ENCODE results near the gene NTN5. TPM values are rescaled to one million over a fixed set of nuclear protein-coding genes. Genes with fewer than 3 reads are reported as not detected.

NTN5 gene
- polyA plus RNA-seq, 1 donor = 2.9 TPM

DNA sequence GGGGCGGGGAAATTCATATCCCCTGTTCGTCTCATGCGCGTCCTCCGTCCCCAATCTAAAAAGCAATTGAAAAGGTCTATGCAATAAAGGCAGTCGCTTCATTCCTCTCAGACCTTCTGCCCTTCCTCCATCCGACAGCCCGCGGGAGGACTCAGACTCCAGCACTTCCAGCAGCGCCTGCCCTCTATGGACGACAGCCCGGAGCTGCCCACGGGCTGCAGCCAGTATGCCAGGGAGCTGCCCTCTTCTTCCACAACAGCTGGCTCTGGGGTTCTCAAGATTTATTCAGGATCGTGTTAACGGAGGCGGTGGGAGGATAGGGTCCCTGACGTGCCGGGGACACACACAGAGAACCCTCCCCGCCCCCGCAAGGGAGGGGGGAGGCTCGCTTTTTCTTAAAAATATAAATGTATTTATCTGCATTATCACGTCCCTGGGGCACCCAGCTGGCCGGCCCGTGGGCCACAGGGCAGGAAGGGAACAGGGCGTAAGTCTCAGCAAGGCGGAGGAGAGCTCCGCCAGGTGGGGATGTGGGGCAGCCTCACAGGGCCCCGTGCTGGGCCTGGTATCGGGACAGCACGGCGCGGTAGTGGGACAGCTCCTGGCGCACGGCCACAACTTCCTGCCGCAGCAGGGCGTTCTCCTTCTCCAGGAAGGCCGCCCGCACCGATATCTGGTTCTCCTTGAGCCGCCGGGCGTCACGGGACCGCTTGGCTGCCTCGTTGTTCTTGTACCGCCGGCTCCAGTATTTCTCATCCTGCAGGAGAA, 42.3 kb downstream of the NTN5 start:
- DNase-seq (ENCODE audit: low read depth) = no peak

DNA sequence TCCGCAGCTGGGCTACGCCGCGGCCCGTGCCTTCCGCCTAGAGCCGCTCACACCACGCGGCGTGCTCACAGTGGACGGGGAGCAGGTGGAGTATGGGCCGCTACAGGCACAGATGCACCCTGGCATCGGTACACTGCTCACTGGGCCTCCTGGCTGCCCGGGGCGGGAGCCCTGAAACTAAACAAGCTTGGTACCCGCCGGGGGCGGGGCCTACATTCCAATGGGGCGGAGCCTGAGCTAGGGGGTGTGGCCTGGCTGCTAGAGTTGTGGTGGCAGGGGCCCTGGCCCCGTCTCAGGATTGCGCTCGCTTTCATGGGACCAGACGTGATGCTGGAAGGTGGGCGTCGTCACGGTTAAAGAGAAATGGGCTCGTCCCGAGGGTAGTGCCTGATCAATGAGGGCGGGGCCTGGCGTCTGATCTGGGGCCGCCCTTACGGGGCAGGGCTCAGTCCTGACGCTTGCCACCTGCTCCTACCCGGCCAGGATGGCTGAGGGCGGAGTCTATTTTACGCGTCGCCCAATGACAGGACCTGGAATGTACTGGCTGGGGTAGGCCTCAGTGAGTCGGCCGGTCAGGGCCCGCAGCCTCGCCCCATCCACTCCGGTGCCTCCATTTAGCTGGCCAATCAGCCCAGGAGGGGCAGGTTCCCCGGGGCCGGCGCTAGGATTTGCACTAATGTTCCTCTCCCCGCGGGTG, 43.1 kb downstream of the NTN5 start:
- no peak for DNase-seq (ENCODE audit: low read depth)

GRCh38 chr19:48629297-48629598, 43.6 kb downstream of the NTN5 start:
- DNase-seq (ENCODE audit: low read depth) = no peak

GRCh38 chr19:48628486-48629296, 44.1 kb downstream of the NTN5 start:
- DNase-seq (ENCODE audit: low read depth) = no peak

GRCh38 chr19:48627865-48628314, 44.9 kb downstream of the NTN5 start:
- no peak for DNase-seq (ENCODE audit: low read depth)

DNA sequence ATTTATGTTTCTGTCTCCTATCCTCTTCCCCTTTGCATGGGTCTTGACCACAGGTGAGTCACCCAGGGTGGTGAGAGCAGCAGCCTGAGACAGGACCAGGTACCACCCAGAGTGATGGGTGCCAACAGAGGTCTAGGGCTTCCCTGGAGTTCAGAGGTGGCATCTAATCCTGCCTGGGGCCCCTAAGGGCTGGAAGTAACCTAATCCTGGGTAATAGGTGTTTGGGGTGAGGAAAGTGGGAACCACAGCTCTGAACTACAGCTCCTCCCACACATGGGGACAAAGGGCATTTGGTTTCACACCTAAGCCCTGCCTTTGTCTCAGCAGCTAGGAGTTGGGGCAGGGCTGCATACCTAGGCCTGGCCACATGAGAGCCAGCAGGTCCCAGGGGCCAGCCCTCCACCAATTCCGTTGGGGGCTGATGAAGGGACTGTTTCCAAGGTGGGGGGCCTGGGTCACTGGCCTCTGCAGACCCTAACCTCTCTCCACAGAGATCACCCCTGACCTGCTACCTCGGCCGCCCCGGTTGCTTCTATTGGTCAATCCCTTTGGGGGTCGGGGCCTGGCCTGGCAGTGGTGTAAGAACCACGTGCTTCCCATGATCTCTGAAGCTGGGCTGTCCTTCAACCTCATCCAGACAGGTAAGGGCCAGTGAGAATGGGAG, 45.5 kb downstream of the NTN5 start:
- no peak for DNase-seq (ENCODE audit: low read depth)

DNA sequence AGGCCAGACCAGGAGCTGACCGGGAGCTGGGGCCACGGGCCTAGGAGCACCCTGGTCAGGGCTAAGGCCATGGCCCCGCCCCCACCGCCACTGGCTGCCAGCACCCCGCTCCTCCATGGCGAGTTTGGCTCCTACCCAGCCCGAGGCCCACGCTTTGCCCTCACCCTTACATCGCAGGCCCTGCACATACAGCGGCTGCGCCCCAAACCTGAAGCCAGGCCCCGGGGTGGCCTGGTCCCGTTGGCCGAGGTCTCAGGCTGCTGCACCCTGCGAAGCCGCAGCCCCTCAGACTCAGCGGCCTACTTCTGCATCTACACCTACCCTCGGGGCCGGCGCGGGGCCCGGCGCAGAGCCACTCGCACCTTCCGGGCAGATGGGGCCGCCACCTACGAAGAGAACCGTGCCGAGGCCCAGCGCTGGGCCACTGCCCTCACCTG, 46.9 kb downstream of the NTN5 start:
- DNase-seq (ENCODE audit: low read depth) = no peak

GRCh38 chr19:48624791-48625723, 47.8 kb downstream of the NTN5 start:
- DNase-seq (ENCODE audit: low read depth) = no peak

DNA sequence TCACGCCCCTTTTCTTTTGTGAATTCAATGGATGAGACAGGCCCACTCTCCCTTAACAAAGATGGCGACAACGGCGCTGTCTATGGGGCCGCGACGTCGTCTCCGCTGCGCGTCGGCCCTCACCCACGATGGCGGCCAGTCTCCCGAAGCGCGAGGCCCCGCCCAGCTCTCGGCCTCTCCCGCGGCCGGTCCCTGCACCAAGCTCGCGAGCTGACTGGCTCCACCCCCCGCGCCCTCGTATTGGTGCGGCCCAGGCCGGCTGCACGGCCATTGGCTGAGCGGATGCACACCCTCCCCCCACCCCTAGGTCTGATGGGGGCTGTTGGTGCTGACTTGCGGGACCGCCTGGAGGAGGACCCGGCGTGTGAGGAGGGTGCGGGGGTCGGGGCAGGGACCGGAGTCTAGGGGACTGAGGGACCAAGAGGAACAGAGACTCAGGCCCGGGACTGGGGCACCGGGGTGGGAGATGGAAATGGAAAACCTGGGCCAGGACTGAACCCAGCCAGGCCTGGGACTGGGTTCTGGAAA, 48.7 kb downstream of the NTN5 start:
- peak; percentile 87 for DNase-seq (ENCODE audit: low read depth)

DNA sequence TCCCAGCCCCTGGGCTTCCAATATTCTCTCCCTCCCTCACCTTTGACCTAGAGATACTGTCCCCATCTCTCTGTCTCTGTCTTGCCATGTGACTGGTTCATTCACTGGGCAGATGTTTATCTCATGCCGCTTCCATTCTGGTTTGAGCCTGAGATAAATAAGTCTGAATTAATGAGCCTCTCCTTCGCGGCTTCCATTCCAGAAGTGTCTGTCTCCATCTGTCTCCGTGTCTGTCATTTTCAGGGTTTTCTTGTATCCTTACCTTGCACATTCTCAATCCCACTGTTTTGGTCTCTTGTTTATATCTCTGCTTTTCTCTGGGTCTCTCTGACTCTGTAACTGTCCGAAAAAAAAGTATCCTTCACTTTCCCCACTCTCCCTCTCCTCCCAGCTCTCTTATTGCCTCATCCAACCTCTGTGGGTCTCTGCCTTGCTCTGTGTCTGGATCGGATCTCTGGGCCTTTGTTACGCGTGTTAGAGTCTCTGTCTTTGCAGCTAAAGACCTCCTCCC, 49.2 kb downstream of the NTN5 start:
- no peak for DNase-seq (ENCODE audit: low read depth)

GRCh38 chr19:48619692-48620585, 52.9 kb downstream of the NTN5 start:
- no peak for DNase-seq (ENCODE audit: low read depth)

GRCh38 chr19:48618916-48619691, 53.7 kb downstream of the NTN5 start, which contains the start of the genes RPL18 and SPHK2:
RPL18 (minus strand) TSS chr19:48619178; CDS start chr19:48619143, 35 bp downstream.
SPHK2 (plus strand) TSS chr19:48619506; CDS start chr19:48620515, 1,009 bp downstream.
- peak; percentile 98 for DNase-seq (ENCODE audit: low read depth)

- no peak for DNase-seq (ENCODE audit: low read depth)
Measured at GRCh38 chr19:48618278-48618915, 54.4 kb downstream of the NTN5 start.

- DNase-seq (ENCODE audit: low read depth) = no peak
Measured at GRCh38 chr19:48617146-48617937, 55.5 kb downstream of the NTN5 start.

DNA sequence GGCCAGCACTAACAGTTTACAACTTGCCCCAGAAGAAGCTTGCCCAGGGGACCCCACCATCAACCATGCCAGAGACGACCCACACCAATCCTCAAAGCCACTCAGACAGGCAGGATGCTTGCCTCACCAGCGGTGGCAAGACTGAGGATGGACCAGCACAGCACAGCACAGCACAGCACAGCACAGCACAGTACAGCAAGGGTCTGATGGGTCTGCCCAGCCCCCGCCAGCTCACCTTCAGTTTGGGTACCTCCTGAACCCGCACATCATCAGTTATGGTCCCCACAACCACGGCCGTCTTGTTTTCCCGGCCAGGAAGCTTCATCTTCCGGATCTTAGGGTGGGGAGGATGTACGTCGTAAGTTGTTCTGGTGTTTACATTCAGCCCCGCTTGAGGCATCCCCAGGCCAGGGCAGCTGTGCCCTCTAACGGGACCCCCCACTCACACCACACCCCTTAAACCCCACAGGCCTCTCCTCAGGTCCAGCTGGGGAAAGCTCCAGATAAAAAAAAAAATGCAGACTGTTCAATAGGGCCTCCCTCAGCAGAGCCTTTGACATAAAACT, 56.2 kb downstream of the NTN5 start:
- no peak for DNase-seq (ENCODE audit: low read depth)

GRCh38 chr19:48616041-48616436, 56.8 kb downstream of the NTN5 start:
- no peak for DNase-seq (ENCODE audit: low read depth)
